Panc1 (cell line): Measurements from ENCODE around the gene TUBGCP3. TPM values are rescaled to one million over a fixed set of nuclear protein-coding genes. Genes with fewer than 3 reads are reported as not detected.
"Not testable (repeated sequence)": the region's sequence is repeated elsewhere in the genome, so short reads cannot be mapped to it uniquely, and the experiment has no call there.

Source experiments
- ATAC-seq: fragments of 200-7000 bp; cut with Tn5 transposase; 2 replicates; pipeline ENCODE4 v1.9.1; 2020; ENCODE audit warnings: mild to moderate bottlenecking, moderate library complexity
- BruUV-seq: library from RNA; stranded (reverse); fragments of 400-500 nt; replicated peaks from 2 replicates; lab custom pipeline; 2021; lab: Mats Ljungman, UMichigan
- CTCF ChIA-PET: fragments of 300-600 bp; sonication (Branson Sonifier 250); formaldehyde crosslinking; loops from one replicate; lab custom pipeline; 2022; ENCODE audit warnings: antibody characterized with exemption; lab: Charles Lee
- POLR2A ChIA-PET: fragments of 300-600 bp; sonication (Branson Sonifier 250); formaldehyde crosslinking; loops from one replicate; lab custom pipeline; 2022; ENCODE audit warnings: antibody characterized with exemption; lab: Charles Lee
- DNase-seq: peaks from one replicate; pipeline ENCODE4 v3.0.0-alpha.2; 2010; ENCODE audit warnings: low read depth, low spot score
- H3K27ac ChIP-seq: 2 replicates; pipeline ENCODE4 v1.5.1; 2011; ENCODE audit warnings: mild to moderate bottlenecking, low read length, inconsistent platforms
- H3K27me3 ChIP-seq: fragments of 200-500 bp; sonication (Bioruptor generic); 2 replicates; pipeline ENCODE4 v1.6.0; 2014; ENCODE audit warnings: low read length, inconsistent platforms; ENCODE audit not compliant: control insufficient read depth, insufficient read depth
- H3K36me3 ChIP-seq: fragments of 200-500 bp; sonication (Bioruptor generic); 2 replicates; pipeline ENCODE4 v1.5.1; 2014; ENCODE audit warnings: inconsistent platforms, mild to moderate bottlenecking, low read length, moderate library complexity; ENCODE audit not compliant: control insufficient read depth, insufficient read depth
- H3K4me1 ChIP-seq: 2 replicates; pipeline ENCODE4 v1.5.1; 2011; ENCODE audit warnings: inconsistent platforms, mild to moderate bottlenecking, low read length, moderate library complexity; ENCODE audit not compliant: control insufficient read depth, insufficient read depth
- H3K4me3 ChIP-seq, 2 experiments: 2 replicates each; pipeline ENCODE4 v1.5.1; 2011 to 2012; ENCODE audit warnings: low read depth in 2 of 2, low read length in 2 of 2, mild to moderate bottlenecking in 2 of 2, inconsistent platforms in 1 of 2, moderate library complexity in 1 of 2
- H3K9me3 ChIP-seq: fragments of 200-500 bp; sonication (Bioruptor generic); 2 replicates; pipeline ENCODE4 v1.5.1; 2014; ENCODE audit warnings: low read depth, mild to moderate bottlenecking, inconsistent platforms, low read length, moderate library complexity; ENCODE audit not compliant: control insufficient read depth, insufficient read depth
- CTCF ChIP-seq: fragments of 450-650 bp; IDR thresholded peaks from 2 replicates; pipeline ENCODE4 v1.5.1; 2017; ENCODE audit warnings: mild to moderate bottlenecking
- POLR2AphosphoS5 ChIP-seq: IDR thresholded peaks from 2 replicates; pipeline ENCODE4 v1.6.1; 2012; ENCODE audit warnings: mild to moderate bottlenecking, low read depth, low read length, moderate library complexity
- REST ChIP-seq, 2 experiments: IDR thresholded peaks; 2 replicates each; pipeline ENCODE4 v1.6.1; 2011 to 2012; ENCODE audit warnings: low read depth in 2 of 2, control low read depth in 1 of 2, low read length in 1 of 2, mild to moderate bottlenecking in 1 of 2, moderate library complexity in 1 of 2; ENCODE audit not compliant: insufficient read depth in 1 of 2
- SIN3A ChIP-seq: IDR thresholded peaks from 2 replicates; pipeline ENCODE4 v1.6.1; 2012; ENCODE audit warnings: low read depth, mild to moderate bottlenecking, low read length, moderate library complexity, borderline replicate concordance; ENCODE audit not compliant: insufficient read depth
- TCF7L2 ChIP-seq: IDR thresholded peaks from 2 replicates; pipeline ENCODE4 v1.6.1; 2011; ENCODE audit warnings: mild to moderate bottlenecking, low read depth, low read length, inconsistent platforms
- in situ Hi-C: cut with HindIII; loops from 2 replicates; pipeline ENCODE4 v1.10.0; 2016; ENCODE audit warnings: low sequenced_read_pairs, low pct_unique_long_range_greater_than_20kb
- intact Hi-C: fragments of 100-400 bp; cut with micrococcal nuclease; formaldehyde crosslinking; loops from one replicate; pipeline ENCODE4 v1.10.0; 2022; ENCODE audit not compliant: unreplicated experiment
- total RNA-seq: library from RNA; stranded (reverse); gene quantifications from one replicate; pipeline ENCODE4 v1.2.1, GENCODE V29; 2021; ENCODE audit not compliant: unreplicated experiment

The TUBGCP3 gene
- total RNA-seq, 1 experiment from 2014 or later: 28.4 TPM

- TF ChIP-seq TCF7L2 (no peak), REST (IDR thresholded peaks at IDR 0.05; ENCODE audit: insufficient read depth in 1 of 2, low read depth in 2 of 2, low read length in 1 of 2) (no peak), POLR2AphosphoS5 (no peak), SIN3A (no peak), CTCF (no peak)
- H3K4me3 ChIP-seq: no peak overlapping the region
- no peak for ATAC-seq
These were observed 46.1 kb upstream of the TUBGCP3 start for GRCh38 chr13:112634102-112634501.

DNA sequence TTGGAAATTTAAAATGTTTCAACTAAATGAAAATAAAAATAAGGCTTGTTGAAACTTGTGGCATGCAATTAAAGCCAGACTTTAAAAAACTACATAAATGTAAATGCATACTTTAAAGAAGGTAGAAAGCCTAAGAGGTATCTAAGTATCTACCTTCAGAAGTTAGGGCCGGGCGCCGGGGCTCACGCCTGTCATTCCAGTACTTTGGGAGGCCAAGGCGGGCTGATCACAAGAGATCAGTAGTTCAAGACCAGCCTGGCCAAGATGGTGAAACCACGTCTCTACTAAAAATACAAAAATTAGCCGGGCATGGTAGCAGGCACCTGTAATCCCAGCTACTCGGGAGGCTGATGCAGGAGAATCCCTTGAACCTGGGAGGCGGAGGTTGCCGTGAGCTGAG lies 42.3 kb upstream of the TUBGCP3 start:
- BruUV-seq, intact Hi-C loops, POLR2A ChIA-PET: not testable (repeated sequence)

More at GRCh38 chr13:112634102-112634501, 46.1 kb upstream of the TUBGCP3 start:
- H3K9me3 ChIP-seq: no peaks in the 10 kb centered on the region
- no peaks in the 10 kb centered on the region for H3K36me3 ChIP-seq
- ChIA-PET CTCF (no interaction called here), POLR2A (no interaction called here)
- no TSS peak for BruUV-seq
- no peak for DNase-seq
- no peak overlapping the region for H3K27ac ChIP-seq
- intact Hi-C loops: no loop called here
- in situ Hi-C loops: no loop called here
- no peaks in the 10 kb centered on the region; the same call in 1 of the 2 replicates for H3K27me3 ChIP-seq
- H3K4me1 ChIP-seq: no peaks in the 10 kb centered on the region; the same call in 1 of the 2 replicates

GRCh38 chr13:112629161-112629560 lies 41.2 kb upstream of the TUBGCP3 start:
- no TSS peak for BruUV-seq
- ATAC-seq (no peak), DNase-seq (no peak)
- intact Hi-C loops: no loop called here
- TF ChIP-seq TCF7L2 (no peak), CTCF (no peak), POLR2AphosphoS5 (no peak), SIN3A (no peak), REST (IDR thresholded peaks at IDR 0.05; ENCODE audit: insufficient read depth in 1 of 2, low read depth in 2 of 2, low read length in 1 of 2) (no peak)
- Histone ChIP-seq H3K27ac (no peak overlapping the region), H3K4me3 (no peak overlapping the region), H3K4me1 (no peaks in the 10 kb centered on the region), H3K36me3 (no peaks in the 10 kb centered on the region), H3K27me3 (no peaks in the 10 kb centered on the region), H3K9me3 (no peaks in the 10 kb centered on the region)
- in situ Hi-C loops: no loop called here
- ChIA-PET POLR2A (no interaction called here), CTCF (no interaction called here)

More for the DNA sequence above, 42.3 kb upstream of the TUBGCP3 start:
- in situ Hi-C loops, DNase-seq, H3K27me3 ChIP-seq, H3K4me3 ChIP-seq, ATAC-seq, H3K27ac ChIP-seq, CTCF ChIA-PET, H3K36me3 ChIP-seq, H3K4me1 ChIP-seq, H3K9me3 ChIP-seq: not testable (repeated sequence)

DNA sequence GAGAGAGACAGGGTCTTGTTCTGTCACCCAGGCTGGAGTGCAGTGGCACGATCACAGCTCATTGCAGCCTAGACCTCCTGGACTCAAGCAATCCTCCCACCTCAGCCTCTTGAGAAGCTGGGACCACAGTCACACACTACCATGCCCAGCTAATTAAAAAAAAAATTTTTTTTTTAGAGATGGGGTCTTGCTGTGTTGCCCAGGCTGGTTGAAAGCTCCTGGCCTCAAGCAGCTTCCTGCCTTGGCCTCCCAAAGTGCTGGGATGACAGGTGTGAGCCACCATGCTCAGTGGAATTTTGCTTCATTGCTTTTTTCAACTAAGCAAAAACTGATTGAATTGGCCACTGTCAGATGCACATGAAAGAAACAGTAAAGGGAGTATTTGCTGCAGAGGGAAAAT lies 39.7 kb upstream of the TUBGCP3 start:
- BruUV-seq, ATAC-seq, H3K36me3 ChIP-seq, DNase-seq, H3K4me3 ChIP-seq, H3K4me1 ChIP-seq, H3K27ac ChIP-seq, H3K27me3 ChIP-seq, in situ Hi-C loops, intact Hi-C loops, H3K9me3 ChIP-seq, CTCF ChIA-PET, POLR2A ChIA-PET: not testable (repeated sequence)
